Loucy (cell line): ENCODE data around the gene PEX14.

Experiments used
- H2AFZ ChIP-seq: fragments of 200-600 bp; sonication (generic); 2 replicates; pipeline ENCODE4 v1.6.0; 2016; ENCODE audit warnings: antibody characterized with exemption, mild to moderate bottlenecking, low read length, moderate library complexity
- H3F3A ChIP-seq: fragments of 200-600 bp; 2 replicates; pipeline ENCODE4 v1.6.0; 2016; ENCODE audit warnings: antibody characterized with exemption, low read depth, mild to moderate bottlenecking
- H3K27me3 ChIP-seq: fragments of 200-600 bp; sonication (generic); 2 replicates; pipeline ENCODE4 v1.6.1; 2014; ENCODE audit warnings: low read length, mild to moderate bottlenecking; ENCODE audit not compliant: insufficient read depth, poor library complexity, severe bottlenecking
- H3K36me3 ChIP-seq: fragments of 200-600 bp; sonication (generic); 2 replicates; pipeline ENCODE4 v1.6.1; 2016; ENCODE audit warnings: low read length; ENCODE audit not compliant: insufficient read depth
- H3K4me1 ChIP-seq: fragments of 200-600 bp; sonication (generic); 2 replicates; pipeline ENCODE4 v1.5.1; 2014; ENCODE audit warnings: low read length, mild to moderate bottlenecking; ENCODE audit not compliant: insufficient read depth, poor library complexity, severe bottlenecking
- H3K4me2 ChIP-seq: fragments of 200-600 bp; sonication (generic); 2 replicates; pipeline ENCODE4 v1.6.0; 2014; ENCODE audit warnings: antibody characterized with exemption, low read length, low read depth, mild to moderate bottlenecking; ENCODE audit not compliant: poor library complexity, severe bottlenecking
- H3K4me3 ChIP-seq: fragments of 200-600 bp; sonication (generic); 2 replicates; pipeline ENCODE4 v1.5.1; 2014; ENCODE audit warnings: low read length, mild to moderate bottlenecking, mixed read lengths; ENCODE audit not compliant: poor library complexity, severe bottlenecking
- H3K79me2 ChIP-seq: fragments of 200-600 bp; sonication (generic); 2 replicates; pipeline ENCODE4 v1.6.1; 2014; ENCODE audit warnings: low read length; ENCODE audit not compliant: insufficient read depth
- H3K9ac ChIP-seq: fragments of 200-600 bp; sonication (generic); 2 replicates; pipeline ENCODE4 v1.6.0; 2014; ENCODE audit warnings: mild to moderate bottlenecking, low read depth, low read length, moderate library complexity; ENCODE audit not compliant: poor library complexity, severe bottlenecking
- H3K9me2 ChIP-seq: fragments of 200-600 bp; sonication (generic); replicated peaks from 2 replicates; pipeline ENCODE4 v1.6.1; 2016; ENCODE audit warnings: low read depth, low read length, mixed read lengths
- H3K9me3 ChIP-seq: fragments of 200-600 bp; sonication (generic); 2 replicates; pipeline ENCODE4 v1.6.1; 2014; ENCODE audit warnings: mild to moderate bottlenecking, antibody characterized with exemption, low read length, low read depth; ENCODE audit not compliant: insufficient read depth
- H4K20me1 ChIP-seq: fragments of 200-600 bp; sonication (generic); 2 replicates; pipeline ENCODE4 v1.6.0; 2014; ENCODE audit warnings: antibody characterized with exemption, low read length, mild to moderate bottlenecking; ENCODE audit not compliant: insufficient read depth, poor library complexity, severe bottlenecking
- EZH2phosphoT487 ChIP-seq: fragments of 200-600 bp; IDR thresholded peaks from 2 replicates; pipeline ENCODE4 v1.6.1; 2018; ENCODE audit warnings: antibody characterized with exemption, mild to moderate bottlenecking, moderate library complexity, borderline replicate concordance
- TF ChIP-seq, protein P1 (sequence below): fragments of 200-600 bp; sonication (generic); conservative IDR thresholded peaks from 2 replicates; pipeline ENCODE4 v1.5.1; 2014; ENCODE audit warnings: mild to moderate bottlenecking, antibody characterized with exemption, low read length

PEX14 gene

DNA sequence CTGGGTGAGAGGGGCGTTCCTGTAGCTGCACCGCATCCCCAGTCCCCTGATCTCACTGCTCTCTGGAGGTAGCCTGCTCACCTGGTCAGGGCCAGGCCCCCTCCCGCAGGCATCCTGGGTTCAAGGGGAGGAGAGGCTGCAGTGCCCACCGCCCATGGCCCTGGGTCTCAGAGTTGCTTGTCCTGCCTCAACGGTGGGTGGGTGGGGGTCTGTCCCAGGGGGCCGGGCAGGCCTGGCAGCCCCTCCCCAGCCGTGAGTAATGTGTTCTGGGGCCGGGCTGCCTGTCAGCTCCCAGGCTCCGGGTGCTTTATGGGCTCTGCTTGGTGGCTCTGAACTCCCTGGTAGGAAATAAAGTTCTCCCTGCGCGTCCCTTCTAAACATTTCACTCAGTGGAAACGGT is 194.8 kb downstream of the PEX14 start:
- Histone ChIP-seq H3K4me3 (no peak overlapping the region), H3K79me2 (peaks cover 16% of the 10 kb centered on the region; the same call in 1 of the 2 replicates), H3K4me1 (peaks cover 8% of the 10 kb centered on the region), H3K36me3 (no peaks in the 10 kb centered on the region), H3K27me3 (no peaks in the 10 kb centered on the region), H4K20me1 (peaks cover 6% of the 10 kb centered on the region), H3K4me2 (no peak overlapping the region), H3K9ac (no peak overlapping the region), H3K9me3 (no peaks in the 10 kb centered on the region), H2AFZ (no peak overlapping the region), H3F3A (no peaks in the 10 kb centered on the region), H3K9me2 (no peaks in the 10 kb centered on the region)
- TF ChIP-seq, protein P1, sequence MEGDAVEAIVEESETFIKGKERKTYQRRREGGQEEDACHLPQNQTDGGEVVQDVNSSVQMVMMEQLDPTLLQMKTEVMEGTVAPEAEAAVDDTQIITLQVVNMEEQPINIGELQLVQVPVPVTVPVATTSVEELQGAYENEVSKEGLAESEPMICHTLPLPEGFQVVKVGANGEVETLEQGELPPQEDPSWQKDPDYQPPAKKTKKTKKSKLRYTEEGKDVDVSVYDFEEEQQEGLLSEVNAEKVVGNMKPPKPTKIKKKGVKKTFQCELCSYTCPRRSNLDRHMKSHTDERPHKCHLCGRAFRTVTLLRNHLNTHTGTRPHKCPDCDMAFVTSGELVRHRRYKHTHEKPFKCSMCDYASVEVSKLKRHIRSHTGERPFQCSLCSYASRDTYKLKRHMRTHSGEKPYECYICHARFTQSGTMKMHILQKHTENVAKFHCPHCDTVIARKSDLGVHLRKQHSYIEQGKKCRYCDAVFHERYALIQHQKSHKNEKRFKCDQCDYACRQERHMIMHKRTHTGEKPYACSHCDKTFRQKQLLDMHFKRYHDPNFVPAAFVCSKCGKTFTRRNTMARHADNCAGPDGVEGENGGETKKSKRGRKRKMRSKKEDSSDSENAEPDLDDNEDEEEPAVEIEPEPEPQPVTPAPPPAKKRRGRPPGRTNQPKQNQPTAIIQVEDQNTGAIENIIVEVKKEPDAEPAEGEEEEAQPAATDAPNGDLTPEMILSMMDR: no peak
- no peak for TF ChIP-seq EZH2phosphoT487

- peaks cover 22% of the 10 kb centered on the region; the same call in 1 of the 2 replicates for H3K79me2 ChIP-seq
- H3K9me2 ChIP-seq: no peaks in the 10 kb centered on the region
- no peak overlapping the region for H2AFZ ChIP-seq
- H3K4me2 ChIP-seq: no peak overlapping the region
- H3F3A ChIP-seq: no peaks in the 10 kb centered on the region
- TF ChIP-seq, protein P1: no peak
- no peak for TF ChIP-seq EZH2phosphoT487
- H3K4me3 ChIP-seq: no peak overlapping the region
- no peaks in the 10 kb centered on the region for H3K9me3 ChIP-seq
- peaks cover 8% of the 10 kb centered on the region for H3K4me1 ChIP-seq
- H3K36me3 ChIP-seq: no peaks in the 10 kb centered on the region
- H4K20me1 ChIP-seq: peaks cover 10% of the 10 kb centered on the region
- H3K9ac ChIP-seq: no peak overlapping the region
- no peaks in the 10 kb centered on the region for H3K27me3 ChIP-seq
Observed at GRCh38 chr1:10670190-10670589, 195.4 kb downstream of the PEX14 start.

- Histone ChIP-seq H3K4me3 (no peak overlapping the region), H3K9me3 (no peaks in the 10 kb centered on the region), H3K27me3 (no peaks in the 10 kb centered on the region), H3K4me2 (no peak overlapping the region), H4K20me1 (peaks cover 10% of the 10 kb centered on the region), H3K36me3 (no peaks in the 10 kb centered on the region), H3K4me1 (peaks cover 8% of the 10 kb centered on the region), H2AFZ (no peak overlapping the region), H3K79me2 (peaks cover 31% of the 10 kb centered on the region; the same call in 1 of the 2 replicates), H3K9ac (no peak overlapping the region), H3F3A (no peaks in the 10 kb centered on the region), H3K9me2 (no peaks in the 10 kb centered on the region)
- TF ChIP-seq, protein P1: no peak
- no peak for TF ChIP-seq EZH2phosphoT487
Observed at GRCh38 chr1:10671090-10671489, 196.3 kb downstream of the PEX14 start.
